Liver (tissue), 9 donors: ENCODE results near the gene KIF3B. TPM values are rescaled to one million over a fixed set of nuclear protein-coding genes. Genes with fewer than 3 reads are reported as not detected.

Experiments
- DNase-seq: peaks from one replicate; pipeline ENCODE4 v3.0.0-alpha.2; 2017; ENCODE audit warnings: low spot score
- H3K27ac ChIP-seq, 2 donors: one replicate each; pipeline ENCODE4 v1.7.0; 2013; ENCODE audit warnings: inconsistent platforms in 2 of 2, low read length in 2 of 2, control low read depth in 1 of 2, low read depth in 1 of 2, mild to moderate bottlenecking in 1 of 2
- H3K27me3 ChIP-seq, 4 donors: one replicate each; pipeline versions ENCODE4 v1.6.1 to v1.7.0; 2013; ENCODE audit warnings: low read length in 3 of 4, inconsistent platforms in 1 of 4, mild to moderate bottlenecking in 1 of 4, moderate library complexity in 1 of 4; ENCODE audit not compliant: control insufficient read depth in 4 of 4, insufficient read depth in 4 of 4
- H3K36me3 ChIP-seq, 4 donors: one replicate each; pipeline versions ENCODE4 v1.6.1 to v1.7.0; 2013; ENCODE audit warnings: low read length in 3 of 4, mild to moderate bottlenecking in 3 of 4, low read depth in 1 of 4, moderate library complexity in 1 of 4; ENCODE audit not compliant: control insufficient read depth in 4 of 4, insufficient read depth in 3 of 4
- H3K4me1 ChIP-seq, 4 donors: one replicate each; pipeline versions ENCODE4 v1.6.1 to v1.7.0; 2013; ENCODE audit warnings: low read length in 3 of 4, mild to moderate bottlenecking in 3 of 4, moderate library complexity in 1 of 4; ENCODE audit not compliant: control insufficient read depth in 4 of 4, insufficient read depth in 4 of 4
- H3K4me3 ChIP-seq, 3 donors: one replicate each; pipeline versions ENCODE4 v1.6.1 to v1.7.0; 2013; ENCODE audit warnings: low read length in 3 of 3, control low read depth in 1 of 3, low read depth in 1 of 3, mild to moderate bottlenecking in 1 of 3
- H3K9ac ChIP-seq, 2 donors: one replicate each; pipeline ENCODE4 v1.7.0; 2013; ENCODE audit warnings: low read length in 2 of 2, mild to moderate bottlenecking in 2 of 2, moderate library complexity in 2 of 2, control low read depth in 1 of 2, low read depth in 1 of 2
- H3K9me3 ChIP-seq, 4 donors: one replicate each; pipeline versions ENCODE4 v1.6.1 to v1.7.0; 2013; ENCODE audit warnings: low read length in 3 of 4; ENCODE audit not compliant: control insufficient read depth in 4 of 4
- FOXA1 ChIP-seq: IDR thresholded peaks from 2 replicates; pipeline ENCODE4 v1.6.1; 2016; ENCODE audit warnings: antibody characterized with exemption
- FOXA2 ChIP-seq: IDR thresholded peaks from 2 replicates; pipeline ENCODE4 v1.6.1; 2016; ENCODE audit warnings: antibody characterized with exemption
- GABPA ChIP-seq, 2 donors: IDR thresholded peaks in 1 of 2; conservative IDR thresholded peaks in 1 of 2; 2 replicates each; pipeline ENCODE4 v1.6.1; 2016; ENCODE audit warnings: antibody characterized with exemption in 2 of 2, mild to moderate bottlenecking in 1 of 2, moderate library complexity in 1 of 2
- HNF4A ChIP-seq, 2 donors: conservative IDR thresholded peaks; 2 replicates each; pipeline ENCODE4 v1.6.1; 2016; ENCODE audit warnings: antibody characterized with exemption in 2 of 2, mild to moderate bottlenecking in 2 of 2
- HNF4G ChIP-seq: IDR thresholded peaks from 2 replicates; pipeline ENCODE4 v1.6.1; 2016; ENCODE audit warnings: antibody characterized with exemption
- JUND ChIP-seq, 2 donors: IDR thresholded peaks; 2 replicates each; pipeline ENCODE4 v1.6.1; 2016; ENCODE audit warnings: antibody characterized with exemption in 2 of 2
- NR2F2 ChIP-seq: IDR thresholded peaks from 2 replicates; pipeline ENCODE4 v1.6.1; 2016; ENCODE audit warnings: antibody characterized with exemption
- RAD21 ChIP-seq, 2 donors: IDR thresholded peaks; 2 replicates each; pipeline ENCODE4 v1.6.1; 2016; ENCODE audit warnings: antibody characterized with exemption in 2 of 2, mild to moderate bottlenecking in 2 of 2
- RXRA ChIP-seq, 2 donors: IDR thresholded peaks; 2 replicates each; pipeline ENCODE4 v1.6.1; 2017 to 2018; ENCODE audit warnings: antibody characterized with exemption in 2 of 2, mild to moderate bottlenecking in 1 of 2
- SP1 ChIP-seq: IDR thresholded peaks from 2 replicates; pipeline ENCODE4 v1.6.1; 2018; ENCODE audit warnings: antibody characterized with exemption, mild to moderate bottlenecking
- TAF1 ChIP-seq: conservative IDR thresholded peaks from 2 replicates; pipeline ENCODE4 v1.6.1; 2016; ENCODE audit warnings: antibody characterized with exemption, mild to moderate bottlenecking
- YY1 ChIP-seq: IDR thresholded peaks from 2 replicates; pipeline ENCODE4 v1.6.1; 2016; ENCODE audit warnings: antibody characterized with exemption, mild to moderate bottlenecking
- WGBS: extraction: QIAGEN DNeasy Blood & Tissue Kit; methylation state at CpG from one replicate; pipeline ENCODE4 v1.1.7; 2013; 5-methylcytosine and 5-hydroxymethylcytosine counted together
- polyA plus RNA-seq, 2 donors: library from polyadenylated mRNA; stranded (reverse) in 1 of 2; unstranded in 1 of 2; fragments of 200-250 nt in 1 of 2; fragments of >200 nt in 1 of 2; fragmentation: Nextera tagmentation in 1 of 2; extraction: Ambion mirVana in 1 of 2; gene quantifications; one replicate each; pipeline versions ENCODE4 v1.2.1 to v1.2.3, GENCODE V29; 2013 to 2015
- total RNA-seq, 2 donors: library from RNA; depleted of rRNA; stranded (reverse); fragments of >200 nt; gene quantifications; one replicate each; pipeline ENCODE4 v1.2.3, GENCODE V29; 2014
- TF ChIP-seq, protein P1 (sequence below): fragments of 150-350 bp; IDR thresholded peaks from 2 replicates; pipeline ENCODE4 v1.5.1; 2017; ENCODE audit warnings: improper control_type of control experiment, low read depth, low read length; ENCODE audit not compliant: missing input control
- TF ChIP-seq, protein P2 (sequence below): IDR thresholded peaks from 2 replicates; pipeline ENCODE4 v1.6.1; 2016; ENCODE audit warnings: antibody characterized with exemption
- TF ChIP-seq, protein P3 (sequence below): IDR thresholded peaks from 2 replicates; pipeline ENCODE4 v1.6.1; 2016; ENCODE audit warnings: antibody characterized with exemption
- TF ChIP-seq, protein P4 (sequence below): IDR thresholded peaks from 2 replicates; pipeline ENCODE4 v1.6.1; 2016; ENCODE audit warnings: antibody characterized with exemption, mild to moderate bottlenecking
- donor health status: healthy.
- donor health status: healthy.
- donor health status: healthy.
- donor health status: healthy.
- donor health status: healthy.

KIF3B gene
- total and polyA plus RNA-seq, 4 donors, result 8.3 to 24.2 (median 12.9) TPM

DNA sequence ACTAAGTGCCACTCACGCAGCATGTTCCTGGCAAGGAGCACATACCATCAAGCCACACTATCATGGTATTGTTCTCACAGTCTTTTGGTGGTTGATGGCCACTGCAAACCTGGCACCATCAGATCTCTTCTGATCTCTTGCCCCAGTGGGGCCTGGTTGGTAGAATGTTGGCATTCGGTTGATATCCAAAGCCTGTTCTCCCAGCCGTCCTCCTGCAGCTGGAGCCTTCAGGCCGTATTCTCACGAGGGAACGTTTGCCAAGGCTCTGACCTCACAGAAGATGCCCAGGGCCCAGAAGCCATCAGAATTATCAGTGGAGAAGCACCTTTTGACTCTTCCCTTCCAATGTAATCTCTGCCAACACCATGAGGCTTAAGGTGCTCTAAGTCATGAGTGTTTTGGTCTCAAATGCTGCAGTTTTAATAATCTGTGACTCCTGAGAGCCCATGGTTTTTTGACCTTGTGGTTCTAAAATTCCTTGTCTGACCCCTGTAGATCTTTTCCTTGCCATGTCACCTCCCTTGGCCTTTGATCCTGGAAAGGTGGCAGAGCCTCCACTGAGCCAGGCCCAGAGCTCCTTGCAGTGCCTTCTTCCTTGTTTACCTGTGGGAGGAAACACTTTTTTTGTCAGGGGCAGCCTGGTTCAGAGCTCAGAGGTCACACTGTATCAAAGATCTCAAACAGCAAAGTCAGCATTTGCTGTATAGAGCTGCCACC, 42.0 kb upstream of the KIF3B start:
- no peak overlapping the region for H3K9ac ChIP-seq
- WGBS, result 89% methylated on average over 6 of the region's 6 CpGs
- H3K27ac ChIP-seq, result peak overlapping the region; percentile 18 to 72
- peaks cover 4 to 38% (median 31%) of the 10 kb centered on the region in 4 donors for H3K36me3 ChIP-seq
- H3K4me3 ChIP-seq, result no peak overlapping the region
- no peak for DNase-seq
- TF ChIP-seq, protein P1, sequence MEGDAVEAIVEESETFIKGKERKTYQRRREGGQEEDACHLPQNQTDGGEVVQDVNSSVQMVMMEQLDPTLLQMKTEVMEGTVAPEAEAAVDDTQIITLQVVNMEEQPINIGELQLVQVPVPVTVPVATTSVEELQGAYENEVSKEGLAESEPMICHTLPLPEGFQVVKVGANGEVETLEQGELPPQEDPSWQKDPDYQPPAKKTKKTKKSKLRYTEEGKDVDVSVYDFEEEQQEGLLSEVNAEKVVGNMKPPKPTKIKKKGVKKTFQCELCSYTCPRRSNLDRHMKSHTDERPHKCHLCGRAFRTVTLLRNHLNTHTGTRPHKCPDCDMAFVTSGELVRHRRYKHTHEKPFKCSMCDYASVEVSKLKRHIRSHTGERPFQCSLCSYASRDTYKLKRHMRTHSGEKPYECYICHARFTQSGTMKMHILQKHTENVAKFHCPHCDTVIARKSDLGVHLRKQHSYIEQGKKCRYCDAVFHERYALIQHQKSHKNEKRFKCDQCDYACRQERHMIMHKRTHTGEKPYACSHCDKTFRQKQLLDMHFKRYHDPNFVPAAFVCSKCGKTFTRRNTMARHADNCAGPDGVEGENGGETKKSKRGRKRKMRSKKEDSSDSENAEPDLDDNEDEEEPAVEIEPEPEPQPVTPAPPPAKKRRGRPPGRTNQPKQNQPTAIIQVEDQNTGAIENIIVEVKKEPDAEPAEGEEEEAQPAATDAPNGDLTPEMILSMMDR, result no peak
- peak; percentile 71 to 82 for TF ChIP-seq HNF4A (conservative IDR thresholded peaks at IDR 0.05)
- TF ChIP-seq, protein P2, sequence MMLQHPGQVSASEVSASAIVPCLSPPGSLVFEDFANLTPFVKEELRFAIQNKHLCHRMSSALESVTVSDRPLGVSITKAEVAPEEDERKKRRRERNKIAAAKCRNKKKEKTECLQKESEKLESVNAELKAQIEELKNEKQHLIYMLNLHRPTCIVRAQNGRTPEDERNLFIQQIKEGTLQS, result no peak
- TF ChIP-seq NR2F2, result peak; percentile 73
- peak; percentile 87 to 88 for TF ChIP-seq RXRA (IDR thresholded peaks at IDR 0.05)
- TF ChIP-seq SP1, result peak; percentile 40
- peak; percentile 65 for TF ChIP-seq FOXA1
- TF ChIP-seq GABPA (IDR thresholded peaks at IDR 0.05 in 1 of 2, conservative IDR thresholded peaks at IDR 0.05 in 1 of 2), result peak in 1 of 2 donors; percentile 29
- TF ChIP-seq JUND (IDR thresholded peaks at IDR 0.05), result peak in 1 of 2 donors; percentile 29
- TF ChIP-seq FOXA2, result peak; percentile 75
- TF ChIP-seq RAD21 (IDR thresholded peaks at IDR 0.05), result peak; percentile 42 to 43
- no peaks in the 10 kb centered on the region for H3K9me3 ChIP-seq
- no peaks in the 10 kb centered on the region for H3K27me3 ChIP-seq
- peaks cover 11 to 49% (median 40%) of the 10 kb centered on the region in 4 donors for H3K4me1 ChIP-seq

DNA sequence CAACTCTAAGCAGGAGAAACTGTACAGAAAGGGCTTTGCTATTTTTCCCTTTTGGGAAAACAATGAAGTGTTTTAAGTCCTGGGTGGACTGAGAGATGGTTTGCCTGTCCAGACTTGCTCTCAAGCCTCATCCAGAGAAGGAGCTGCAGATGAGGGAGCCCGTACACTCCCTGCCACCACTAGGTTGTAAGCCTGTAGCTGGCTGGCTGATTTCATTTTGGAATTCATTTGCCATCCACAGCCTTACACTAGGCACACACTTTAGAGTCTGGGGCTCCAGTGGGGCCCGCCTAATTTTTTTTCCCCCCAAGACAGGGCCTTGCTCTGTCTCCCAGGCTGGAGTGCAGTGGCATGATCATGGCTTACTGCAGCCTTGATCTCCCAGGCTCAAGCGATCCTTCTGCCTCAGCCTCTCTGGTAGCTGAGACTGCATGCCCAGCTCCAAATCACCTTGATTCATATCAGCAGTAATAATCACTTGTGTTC, 41.4 kb upstream of the KIF3B start:
- peak overlapping the region; percentile 18 to 72 for H3K27ac ChIP-seq
- 72% methylated on average over 3 of the region's 3 CpGs for WGBS
- peaks cover 4 to 37% (median 27%) of the 10 kb centered on the region in 4 donors for H3K36me3 ChIP-seq
- H3K4me1 ChIP-seq, result peaks cover 11 to 53% (median 40%) of the 10 kb centered on the region in 4 donors
- no peak for DNase-seq
- H3K27me3 ChIP-seq, result no peaks in the 10 kb centered on the region
- H3K9ac ChIP-seq, result no peak overlapping the region
- TF ChIP-seq HNF4G, result no peak
- TF ChIP-seq, protein P1, result no peak
- no peak for TF ChIP-seq FOXA2
- no peak for TF ChIP-seq RXRA (IDR thresholded peaks at IDR 0.05)
- no peak for TF ChIP-seq YY1
- TF ChIP-seq, protein P2, result no peak
- no peak for TF ChIP-seq NR2F2
- TF ChIP-seq, protein P3, sequence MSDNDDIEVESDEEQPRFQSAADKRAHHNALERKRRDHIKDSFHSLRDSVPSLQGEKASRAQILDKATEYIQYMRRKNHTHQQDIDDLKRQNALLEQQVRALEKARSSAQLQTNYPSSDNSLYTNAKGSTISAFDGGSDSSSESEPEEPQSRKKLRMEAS, result no peak
- TF ChIP-seq FOXA1, result no peak
- TF ChIP-seq TAF1, result no peak
- TF ChIP-seq RAD21 (IDR thresholded peaks at IDR 0.05), result no peak
- TF ChIP-seq HNF4A (conservative IDR thresholded peaks at IDR 0.05), result no peak
- TF ChIP-seq, protein P4, sequence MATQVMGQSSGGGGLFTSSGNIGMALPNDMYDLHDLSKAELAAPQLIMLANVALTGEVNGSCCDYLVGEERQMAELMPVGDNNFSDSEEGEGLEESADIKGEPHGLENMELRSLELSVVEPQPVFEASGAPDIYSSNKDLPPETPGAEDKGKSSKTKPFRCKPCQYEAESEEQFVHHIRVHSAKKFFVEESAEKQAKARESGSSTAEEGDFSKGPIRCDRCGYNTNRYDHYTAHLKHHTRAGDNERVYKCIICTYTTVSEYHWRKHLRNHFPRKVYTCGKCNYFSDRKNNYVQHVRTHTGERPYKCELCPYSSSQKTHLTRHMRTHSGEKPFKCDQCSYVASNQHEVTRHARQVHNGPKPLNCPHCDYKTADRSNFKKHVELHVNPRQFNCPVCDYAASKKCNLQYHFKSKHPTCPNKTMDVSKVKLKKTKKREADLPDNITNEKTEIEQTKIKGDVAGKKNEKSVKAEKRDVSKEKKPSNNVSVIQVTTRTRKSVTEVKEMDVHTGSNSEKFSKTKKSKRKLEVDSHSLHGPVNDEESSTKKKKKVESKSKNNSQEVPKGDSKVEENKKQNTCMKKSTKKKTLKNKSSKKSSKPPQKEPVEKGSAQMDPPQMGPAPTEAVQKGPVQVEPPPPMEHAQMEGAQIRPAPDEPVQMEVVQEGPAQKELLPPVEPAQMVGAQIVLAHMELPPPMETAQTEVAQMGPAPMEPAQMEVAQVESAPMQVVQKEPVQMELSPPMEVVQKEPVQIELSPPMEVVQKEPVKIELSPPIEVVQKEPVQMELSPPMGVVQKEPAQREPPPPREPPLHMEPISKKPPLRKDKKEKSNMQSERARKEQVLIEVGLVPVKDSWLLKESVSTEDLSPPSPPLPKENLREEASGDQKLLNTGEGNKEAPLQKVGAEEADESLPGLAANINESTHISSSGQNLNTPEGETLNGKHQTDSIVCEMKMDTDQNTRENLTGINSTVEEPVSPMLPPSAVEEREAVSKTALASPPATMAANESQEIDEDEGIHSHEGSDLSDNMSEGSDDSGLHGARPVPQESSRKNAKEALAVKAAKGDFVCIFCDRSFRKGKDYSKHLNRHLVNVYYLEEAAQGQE, result no peak
- no peak for TF ChIP-seq GABPA (IDR thresholded peaks at IDR 0.05 in 1 of 2, conservative IDR thresholded peaks at IDR 0.05 in 1 of 2)
- TF ChIP-seq JUND (IDR thresholded peaks at IDR 0.05), result no peak
- no peaks in the 10 kb centered on the region for H3K9me3 ChIP-seq
- H3K4me3 ChIP-seq, result no peak overlapping the region
